ENCODE measurements around the gene GSTM2. TPM values are rescaled to one million over a fixed set of nuclear protein-coding genes. Genes with fewer than 3 reads are reported as not detected.
"Not testable (repeated sequence)": the region's sequence is repeated elsewhere in the genome, so short reads cannot be mapped to it uniquely, and the experiment has no call there.

GSTM2 gene
- total and polyA plus RNA-seq, 2 of the 4 experiments (the other 2 are of a cell fraction): 10.2 to 85.5 TPM

GRCh38 chr1:109673861-109674260 is 6.0 kb downstream of the GSTM2 start:
- H3K9ac ChIP-seq (ENCODE audit: low read depth, low read length); H2BK20ac ChIP-seq (ENCODE audit: low read depth, low read length); H2BK120ac ChIP-seq (ENCODE audit: low read depth, low read length); H3K9me1 ChIP-seq (ENCODE audit: insufficient read depth, low read length); H3K14ac ChIP-seq (replicated peaks; ENCODE audit: low read depth, low read length); H4K5ac ChIP-seq (ENCODE audit: low read depth, low read length); intact Hi-C loops (cut with micrococcal nuclease); H3K27me3 ChIP-seq (ENCODE audit: control insufficient read depth, insufficient read depth, low read length); H3K9me3 ChIP-seq (ENCODE audit: control insufficient read depth, insufficient read depth, low read length); H3K18ac ChIP-seq (ENCODE audit: low read depth, low read length); BruUV-seq (replicated peaks); ATAC-seq (ENCODE audit: low read depth); in situ Hi-C loops (cut with MboI; ENCODE audit: low sequenced_read_pairs); H3K4ac ChIP-seq (ENCODE audit: low read depth, low read length); H3K23ac ChIP-seq (ENCODE audit: low read depth, low read length); H3K4me1 ChIP-seq (ENCODE audit: control insufficient read depth, insufficient read depth, low read length); dilution Hi-C loops (cut with HindIII; ENCODE audit: low sequenced_read_pairs, unreplicated experiment); DNase-seq; H3K56ac ChIP-seq (ENCODE audit: extremely low read depth, insufficient read depth, low read length); H2BK15ac ChIP-seq (ENCODE audit: low read depth, low read length); H4K91ac ChIP-seq (ENCODE audit: insufficient read depth, low read depth, low read length); H2AK9ac ChIP-seq (replicated peaks; ENCODE audit: low read depth, low read length, poor library complexity); H3K27ac ChIP-seq (ENCODE audit: insufficient read depth, low read length); POLR2A ChIA-PET (ENCODE audit: unreplicated experiment); H2AK5ac ChIP-seq (ENCODE audit: low read depth, low read length); H4K8ac ChIP-seq (ENCODE audit: low read depth in 2 of 2, low read length in 2 of 2); CTCF ChIA-PET; H2BK5ac ChIP-seq (ENCODE audit: low read depth, low read length, poor library complexity, severe bottlenecking); H3K4me2 ChIP-seq (ENCODE audit: low read depth, low read length); H3K79me1 ChIP-seq (ENCODE audit: low read depth in 1 of 2, low read length in 2 of 2); H3K4me3 ChIP-seq (ENCODE audit: insufficient read depth, low read depth, low read length); H2AFZ ChIP-seq (replicated peaks; ENCODE audit: low read length, poor library complexity); H4K20me1 ChIP-seq (ENCODE audit: insufficient read depth, low read length): not testable (repeated sequence)
- peaks cover 11% of the 10 kb centered on the region for H3K36me3 ChIP-seq (ENCODE audit: control insufficient read depth, insufficient read depth, low read length)
- WGBS, 2 experiments (ENCODE audit: extremely low coverage in 2 of 2, insufficient read length in 1 of 2): 100% methylated on average over 1 of the region's 2 CpGs; no CpG with 5 or more reads in 1 of the 2 experiments

GRCh38 chr1:109676683-109677381 is 9.0 kb downstream of the GSTM2 start:
- H3K14ac ChIP-seq (replicated peaks; ENCODE audit: low read depth, low read length); H4K8ac ChIP-seq (ENCODE audit: low read depth in 2 of 2, low read length in 2 of 2); H3K4me3 ChIP-seq (ENCODE audit: insufficient read depth, low read depth, low read length); H3K23ac ChIP-seq (ENCODE audit: low read depth, low read length); POLR2A ChIA-PET (ENCODE audit: unreplicated experiment); H2AK9ac ChIP-seq (replicated peaks; ENCODE audit: low read depth, low read length, poor library complexity); H3K27me3 ChIP-seq (ENCODE audit: control insufficient read depth, insufficient read depth, low read length); H4K5ac ChIP-seq (ENCODE audit: low read depth, low read length); H3K4me1 ChIP-seq (ENCODE audit: control insufficient read depth, insufficient read depth, low read length); CTCF ChIA-PET; ATAC-seq (ENCODE audit: low read depth); H3K36me3 ChIP-seq (ENCODE audit: control insufficient read depth, insufficient read depth, low read length); dilution Hi-C loops (cut with HindIII; ENCODE audit: low sequenced_read_pairs, unreplicated experiment); H2AFZ ChIP-seq (replicated peaks; ENCODE audit: low read length, poor library complexity); H2BK20ac ChIP-seq (ENCODE audit: low read depth, low read length); H3K56ac ChIP-seq (ENCODE audit: extremely low read depth, insufficient read depth, low read length); in situ Hi-C loops (cut with MboI; ENCODE audit: low sequenced_read_pairs); H3K4ac ChIP-seq (ENCODE audit: low read depth, low read length); H3K79me1 ChIP-seq (ENCODE audit: low read depth in 1 of 2, low read length in 2 of 2); H3K9ac ChIP-seq (ENCODE audit: low read depth, low read length); H3K27ac ChIP-seq (ENCODE audit: insufficient read depth, low read length); H2BK5ac ChIP-seq (ENCODE audit: low read depth, low read length, poor library complexity, severe bottlenecking); H2BK120ac ChIP-seq (ENCODE audit: low read depth, low read length); H4K91ac ChIP-seq (ENCODE audit: insufficient read depth, low read depth, low read length); H2BK15ac ChIP-seq (ENCODE audit: low read depth, low read length); H3K4me2 ChIP-seq (ENCODE audit: low read depth, low read length); H4K20me1 ChIP-seq (ENCODE audit: insufficient read depth, low read length); H3K9me1 ChIP-seq (ENCODE audit: insufficient read depth, low read length); H3K9me3 ChIP-seq (ENCODE audit: control insufficient read depth, insufficient read depth, low read length); H3K18ac ChIP-seq (ENCODE audit: low read depth, low read length); BruUV-seq (replicated peaks); H2AK5ac ChIP-seq (ENCODE audit: low read depth, low read length): not testable (repeated sequence)
- intact Hi-C loops (cut with micrococcal nuclease): loop anchor here (5.0 kb wide), 1 partner anchor 45 kb away; no protein-coding TSS in a partner anchor
- DNase-seq: peak; percentile 9
- no CpG with 5 or more reads among the region's 3 CpGs for WGBS, 2 experiments (ENCODE audit: extremely low coverage in 2 of 2, insufficient read length in 1 of 2)
